ENCODE data around the gene SUPT5H. TPM values are rescaled to one million over a fixed set of nuclear protein-coding genes. Genes with fewer than 3 reads are reported as not detected.

The SUPT5H gene
- total and polyA plus RNA-seq, 10 of the 15 experiments (the other 5 are each of a cell fraction or from before 2014, with no cell fraction given): 27.2 to 194 (median 83.6) TPM

DNA sequence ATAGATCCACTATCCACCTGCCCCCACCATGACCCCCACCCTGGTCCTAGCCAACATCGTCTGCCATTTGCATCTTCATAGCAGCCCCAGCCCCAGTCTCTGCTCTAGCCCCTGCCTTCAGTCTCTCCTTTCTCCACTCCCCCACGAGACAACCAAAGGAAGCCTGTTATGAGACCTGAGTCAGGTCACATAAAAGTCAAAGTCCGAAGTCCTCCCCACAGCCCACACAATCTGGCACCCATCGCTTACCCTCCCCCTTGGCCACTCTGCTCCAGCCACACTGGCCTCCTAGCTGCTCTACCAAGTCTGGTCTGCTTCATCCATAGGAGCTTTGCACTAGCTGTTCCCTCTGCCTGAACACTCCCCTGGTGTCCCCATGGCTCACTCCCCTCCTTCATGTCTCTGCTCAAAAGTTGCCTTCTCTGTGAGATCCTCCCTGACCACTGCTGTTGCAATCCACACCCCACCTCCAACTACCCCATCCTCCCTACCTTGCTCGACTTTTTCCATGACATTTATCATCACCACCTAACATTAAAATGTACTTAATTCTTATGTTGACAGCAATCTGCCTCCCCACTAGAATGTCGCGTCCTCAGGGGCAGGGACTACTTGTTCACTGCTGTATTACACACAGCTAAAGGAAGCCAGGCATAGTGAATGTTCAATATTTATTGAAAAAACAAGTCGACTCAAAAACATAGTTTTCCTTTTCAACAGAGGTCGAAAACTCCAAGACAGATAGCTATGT, 34.1 kb upstream of the SUPT5H start (continued):
- TF ChIP-seq, protein P1, sequence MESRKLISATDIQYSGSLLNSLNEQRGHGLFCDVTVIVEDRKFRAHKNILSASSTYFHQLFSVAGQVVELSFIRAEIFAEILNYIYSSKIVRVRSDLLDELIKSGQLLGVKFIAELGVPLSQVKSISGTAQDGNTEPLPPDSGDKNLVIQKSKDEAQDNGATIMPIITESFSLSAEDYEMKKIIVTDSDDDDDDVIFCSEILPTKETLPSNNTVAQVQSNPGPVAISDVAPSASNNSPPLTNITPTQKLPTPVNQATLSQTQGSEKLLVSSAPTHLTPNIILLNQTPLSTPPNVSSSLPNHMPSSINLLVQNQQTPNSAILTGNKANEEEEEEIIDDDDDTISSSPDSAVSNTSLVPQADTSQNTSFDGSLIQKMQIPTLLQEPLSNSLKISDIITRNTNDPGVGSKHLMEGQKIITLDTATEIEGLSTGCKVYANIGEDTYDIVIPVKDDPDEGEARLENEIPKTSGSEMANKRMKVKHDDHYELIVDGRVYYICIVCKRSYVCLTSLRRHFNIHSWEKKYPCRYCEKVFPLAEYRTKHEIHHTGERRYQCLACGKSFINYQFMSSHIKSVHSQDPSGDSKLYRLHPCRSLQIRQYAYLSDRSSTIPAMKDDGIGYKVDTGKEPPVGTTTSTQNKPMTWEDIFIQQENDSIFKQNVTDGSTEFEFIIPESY (IDR thresholded peaks at IDR 0.05): no peak
- TF ChIP-seq, protein P2, sequence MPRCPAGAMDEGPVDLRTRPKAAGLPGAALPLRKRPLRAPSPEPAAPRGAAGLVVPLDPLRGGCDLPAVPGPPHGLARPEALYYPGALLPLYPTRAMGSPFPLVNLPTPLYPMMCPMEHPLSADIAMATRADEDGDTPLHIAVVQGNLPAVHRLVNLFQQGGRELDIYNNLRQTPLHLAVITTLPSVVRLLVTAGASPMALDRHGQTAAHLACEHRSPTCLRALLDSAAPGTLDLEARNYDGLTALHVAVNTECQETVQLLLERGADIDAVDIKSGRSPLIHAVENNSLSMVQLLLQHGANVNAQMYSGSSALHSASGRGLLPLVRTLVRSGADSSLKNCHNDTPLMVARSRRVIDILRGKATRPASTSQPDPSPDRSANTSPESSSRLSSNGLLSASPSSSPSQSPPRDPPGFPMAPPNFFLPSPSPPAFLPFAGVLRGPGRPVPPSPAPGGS (IDR thresholded peaks at IDR 0.05; ENCODE audit: borderline replicate concordance, insufficient read depth, low read depth, low read length, poor library complexity, severe bottlenecking): no peak
- TF ChIP-seq NFYB (IDR thresholded peaks at IDR 0.05; ENCODE audit: insufficient read depth, low read depth, low read length): no peak
- TF ChIP-seq CBX3 (IDR thresholded peaks at IDR 0.05; ENCODE audit: borderline replicate concordance, low read depth): no peak
- no peak for TF ChIP-seq EED (IDR thresholded peaks at IDR 0.05; ENCODE audit: low read depth)
- no peak for TF ChIP-seq HCFC1 (IDR thresholded peaks at IDR 0.05; ENCODE audit: low read length)
- no peak for TF ChIP-seq ESRRA (IDR thresholded peaks at IDR 0.05; ENCODE audit: low read length)
- TF ChIP-seq SIX5 (IDR thresholded peaks at IDR 0.05; ENCODE audit: low read depth, low read length, severe bottlenecking): no peak
- TF ChIP-seq ZZZ3 (IDR thresholded peaks at IDR 0.05; ENCODE audit: control insufficient read depth, insufficient read length, low read depth): no peak
- no peak for TF ChIP-seq SMC3 (IDR thresholded peaks at IDR 0.05; ENCODE audit: borderline replicate concordance, low read length)
- no peak for TF ChIP-seq FOXK2 (IDR thresholded peaks at IDR 0.05)
- TF ChIP-seq, protein P3, sequence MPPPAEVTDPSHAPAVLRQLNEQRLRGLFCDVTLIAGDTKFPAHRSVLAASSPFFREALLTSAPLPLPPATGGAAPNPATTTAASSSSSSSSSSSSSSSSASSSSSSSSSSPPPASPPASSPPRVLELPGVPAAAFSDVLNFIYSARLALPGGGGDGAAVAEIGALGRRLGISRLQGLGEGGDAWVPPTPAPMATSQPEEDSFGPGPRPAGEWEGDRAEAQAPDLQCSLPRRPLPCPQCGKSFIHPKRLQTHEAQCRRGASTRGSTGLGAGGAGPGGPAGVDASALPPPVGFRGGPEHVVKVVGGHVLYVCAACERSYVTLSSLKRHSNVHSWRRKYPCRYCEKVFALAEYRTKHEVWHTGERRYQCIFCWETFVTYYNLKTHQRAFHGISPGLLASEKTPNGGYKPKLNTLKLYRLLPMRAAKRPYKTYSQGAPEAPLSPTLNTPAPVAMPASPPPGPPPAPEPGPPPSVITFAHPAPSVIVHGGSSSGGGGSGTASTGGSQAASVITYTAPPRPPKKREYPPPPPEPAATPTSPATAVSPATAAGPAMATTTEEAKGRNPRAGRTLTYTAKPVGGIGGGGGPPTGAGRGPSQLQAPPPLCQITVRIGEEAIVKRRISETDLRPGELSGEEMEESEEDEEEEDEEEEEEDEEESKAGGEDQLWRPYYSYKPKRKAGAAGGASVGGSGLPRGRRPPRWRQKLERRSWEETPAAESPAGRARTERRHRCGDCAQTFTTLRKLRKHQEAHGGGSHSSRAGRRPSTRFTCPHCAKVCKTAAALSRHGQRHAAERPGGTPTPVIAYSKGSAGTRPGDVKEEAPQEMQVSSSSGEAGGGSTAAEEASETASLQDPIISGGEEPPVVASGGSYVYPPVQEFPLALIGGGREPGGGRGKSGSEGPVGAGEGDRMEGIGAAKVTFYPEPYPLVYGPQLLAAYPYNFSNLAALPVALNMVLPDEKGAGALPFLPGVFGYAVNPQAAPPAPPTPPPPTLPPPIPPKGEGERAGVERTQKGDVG (CRISPR knock-in tag; IDR thresholded peaks at IDR 0.05): no peak
- TF ChIP-seq, protein P4, sequence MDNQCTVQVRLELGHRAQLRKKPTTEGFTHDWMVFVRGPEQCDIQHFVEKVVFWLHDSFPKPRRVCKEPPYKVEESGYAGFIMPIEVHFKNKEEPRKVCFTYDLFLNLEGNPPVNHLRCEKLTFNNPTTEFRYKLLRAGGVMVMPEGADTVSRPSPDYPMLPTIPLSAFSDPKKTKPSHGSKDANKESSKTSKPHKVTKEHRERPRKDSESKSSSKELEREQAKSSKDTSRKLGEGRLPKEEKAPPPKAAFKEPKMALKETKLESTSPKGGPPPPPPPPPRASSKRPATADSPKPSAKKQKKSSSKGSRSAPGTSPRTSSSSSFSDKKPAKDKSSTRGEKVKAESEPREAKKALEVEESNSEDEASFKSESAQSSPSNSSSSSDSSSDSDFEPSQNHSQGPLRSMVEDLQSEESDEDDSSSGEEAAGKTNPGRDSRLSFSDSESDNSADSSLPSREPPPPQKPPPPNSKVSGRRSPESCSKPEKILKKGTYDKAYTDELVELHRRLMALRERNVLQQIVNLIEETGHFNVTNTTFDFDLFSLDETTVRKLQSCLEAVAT (IDR thresholded peaks at IDR 0.05): peak; percentile 59
- TF ChIP-seq, protein P5, sequence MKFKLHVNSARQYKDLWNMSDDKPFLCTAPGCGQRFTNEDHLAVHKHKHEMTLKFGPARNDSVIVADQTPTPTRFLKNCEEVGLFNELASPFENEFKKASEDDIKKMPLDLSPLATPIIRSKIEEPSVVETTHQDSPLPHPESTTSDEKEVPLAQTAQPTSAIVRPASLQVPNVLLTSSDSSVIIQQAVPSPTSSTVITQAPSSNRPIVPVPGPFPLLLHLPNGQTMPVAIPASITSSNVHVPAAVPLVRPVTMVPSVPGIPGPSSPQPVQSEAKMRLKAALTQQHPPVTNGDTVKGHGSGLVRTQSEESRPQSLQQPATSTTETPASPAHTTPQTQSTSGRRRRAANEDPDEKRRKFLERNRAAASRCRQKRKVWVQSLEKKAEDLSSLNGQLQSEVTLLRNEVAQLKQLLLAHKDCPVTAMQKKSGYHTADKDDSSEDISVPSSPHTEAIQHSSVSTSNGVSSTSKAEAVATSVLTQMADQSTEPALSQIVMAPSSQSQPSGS (IDR thresholded peaks at IDR 0.05; ENCODE audit: low read length): no peak
- no peak for TF ChIP-seq CBFB (IDR thresholded peaks at IDR 0.05; ENCODE audit: low read depth)
- TF ChIP-seq ZNF384 (IDR thresholded peaks at IDR 0.05; ENCODE audit: borderline replicate concordance, low read depth, low read length): no peak
- TF ChIP-seq, protein P6, sequence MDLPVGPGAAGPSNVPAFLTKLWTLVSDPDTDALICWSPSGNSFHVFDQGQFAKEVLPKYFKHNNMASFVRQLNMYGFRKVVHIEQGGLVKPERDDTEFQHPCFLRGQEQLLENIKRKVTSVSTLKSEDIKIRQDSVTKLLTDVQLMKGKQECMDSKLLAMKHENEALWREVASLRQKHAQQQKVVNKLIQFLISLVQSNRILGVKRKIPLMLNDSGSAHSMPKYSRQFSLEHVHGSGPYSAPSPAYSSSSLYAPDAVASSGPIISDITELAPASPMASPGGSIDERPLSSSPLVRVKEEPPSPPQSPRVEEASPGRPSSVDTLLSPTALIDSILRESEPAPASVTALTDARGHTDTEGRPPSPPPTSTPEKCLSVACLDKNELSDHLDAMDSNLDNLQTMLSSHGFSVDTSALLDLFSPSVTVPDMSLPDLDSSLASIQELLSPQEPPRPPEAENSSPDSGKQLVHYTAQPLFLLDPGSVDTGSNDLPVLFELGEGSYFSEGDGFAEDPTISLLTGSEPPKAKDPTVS (IDR thresholded peaks at IDR 0.05; ENCODE audit: low read depth, low read length): no peak
- no peak for TF ChIP-seq MEF2B (IDR thresholded peaks at IDR 0.05; ENCODE audit: partially characterized antibody, poor library complexity, severe bottlenecking)

Data from GM12878 (cell line).